SK-MEL-5 (cell line): ENCODE results near the gene BPTF. TPM values are rescaled to one million over a fixed set of nuclear protein-coding genes. Genes with fewer than 3 reads are reported as not detected.
A peak's percentile ranks its signal among the peaks of the same experiment; 100 is the strongest.
"Not testable (repeated sequence)": the region's sequence is repeated elsewhere in the genome, so short reads cannot be mapped to it uniquely, and the experiment has no call there.

ENCODE experiments used
- DNase-seq: peaks from one replicate; pipeline ENCODE4 v3.0.0-alpha.2; 2016; ENCODE audit warnings: low read depth, low spot score
- in situ Hi-C: cut with HindIII; loops from 2 replicates; pipeline ENCODE4 v1.10.0; 2016; ENCODE audit warnings: low sequenced_read_pairs, high pct_unique_total_duplicates, low pct_unique_long_range_greater_than_20kb
- total RNA-seq: library from RNA; depleted of rRNA; stranded (reverse); fragments of >200 nt; shearing (Covaris generic); gene quantifications from 2 replicates; pipeline ENCODE4 v1.2.3, GENCODE V29; 2014

Gene BPTF
- total RNA-seq, 1 experiment from 2014 or later, result 60.4 TPM

DNA sequence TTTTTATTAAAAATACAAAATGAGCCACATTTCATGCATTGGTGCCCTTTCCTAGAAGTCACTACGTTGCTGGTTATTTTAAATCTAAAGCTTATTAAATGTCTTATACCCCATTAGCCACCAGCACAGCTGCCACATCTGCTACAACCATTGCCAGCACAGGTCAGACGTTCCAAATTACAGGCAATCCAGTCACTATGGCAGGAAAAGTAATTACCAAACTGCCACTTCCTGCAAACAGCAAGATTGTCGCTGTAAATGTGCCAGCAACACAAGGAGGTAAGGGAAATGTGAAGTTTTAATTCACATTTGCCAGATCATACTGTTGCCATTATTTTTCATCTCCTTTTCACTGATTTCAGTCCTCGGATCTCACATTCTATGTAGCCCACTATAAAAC is 103.5 kb downstream of the BPTF start:
- DNase-seq, in situ Hi-C loops: not testable (repeated sequence)

- in situ Hi-C loops, result no loop called here
- no peak for DNase-seq
Observed at GRCh38 chr17:67931227-67931626, 105.9 kb downstream of the BPTF start.

GRCh38 chr17:67942810-67943209 is 117.5 kb downstream of the BPTF start:
- peak; percentile 62 for DNase-seq
- in situ Hi-C loops, result no loop called here

GRCh38 chr17:67944035-67944434 is 118.7 kb downstream of the BPTF start:
- in situ Hi-C loops, result no loop called here
- DNase-seq, result no peak

DNA sequence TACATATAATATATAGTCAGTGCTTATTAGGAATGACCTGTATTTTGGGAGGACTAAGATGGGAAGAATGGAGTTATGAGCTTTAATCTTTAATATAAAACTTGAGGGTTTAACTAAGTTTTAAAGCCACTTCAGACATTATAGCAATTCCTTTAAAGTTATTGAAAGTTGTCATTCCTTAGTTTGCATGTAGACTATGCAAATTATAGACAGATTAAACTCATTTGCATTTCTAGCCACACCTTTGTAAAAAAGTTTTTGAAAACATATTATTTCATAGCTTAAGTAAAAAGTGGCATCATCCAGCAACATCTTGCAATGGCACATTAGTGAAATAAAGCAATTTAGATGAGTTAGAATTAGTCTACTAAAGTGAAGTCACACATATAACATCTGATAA is 121.2 kb downstream of the BPTF start:
- no peak for DNase-seq
- in situ Hi-C loops, result no loop called here

DNA sequence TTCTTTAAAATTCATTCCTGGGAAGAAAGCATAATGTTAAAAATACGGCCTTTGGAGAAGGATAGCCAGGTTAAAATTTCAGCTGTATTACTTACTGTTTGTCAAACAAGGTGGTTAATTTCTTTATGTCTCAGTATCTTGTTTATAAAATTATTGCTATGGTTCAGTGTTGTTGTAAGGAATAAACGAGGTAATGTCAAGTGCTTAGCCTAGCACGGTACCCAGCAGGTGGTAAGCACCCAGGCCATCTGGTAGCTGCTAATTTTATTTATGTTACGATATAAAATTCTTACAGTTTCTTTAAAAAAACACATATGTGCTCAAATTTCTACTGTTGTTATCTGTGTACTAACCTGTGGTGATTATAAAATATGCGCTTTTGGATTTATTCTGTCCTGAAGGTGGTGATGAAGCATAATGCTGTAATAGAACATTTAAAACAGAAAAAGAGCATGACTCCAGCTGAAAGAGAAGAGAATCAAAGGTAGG is 122.1 kb downstream of the BPTF start:
- in situ Hi-C loops, result no loop called here
- no peak for DNase-seq

DNA sequence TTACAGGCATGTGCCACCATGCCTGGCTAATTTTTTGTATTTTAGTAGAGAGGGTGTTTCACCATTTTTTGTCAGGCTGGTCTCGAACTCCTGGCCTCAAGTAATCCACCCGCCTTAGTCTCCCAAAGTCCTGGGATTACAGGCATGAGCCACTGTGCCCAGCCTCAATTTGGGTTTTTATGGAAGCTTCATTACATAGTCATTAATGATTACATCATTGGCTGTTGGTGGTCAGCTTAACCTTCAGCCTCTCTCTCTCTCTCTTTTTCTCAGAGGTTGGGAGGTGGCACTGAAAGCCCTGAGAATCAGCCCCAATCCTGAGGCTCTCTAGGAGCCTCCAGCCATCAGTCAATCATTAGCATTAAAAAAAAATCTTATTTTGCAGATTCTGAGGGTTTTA is 125.6 kb downstream of the BPTF start:
- no peak for DNase-seq
- in situ Hi-C loops, result no loop called here

- in situ Hi-C loops, result no loop called here
- DNase-seq, result no peak
Observed at GRCh38 chr17:67959510-67959909, 134.2 kb downstream of the BPTF start.

DNA sequence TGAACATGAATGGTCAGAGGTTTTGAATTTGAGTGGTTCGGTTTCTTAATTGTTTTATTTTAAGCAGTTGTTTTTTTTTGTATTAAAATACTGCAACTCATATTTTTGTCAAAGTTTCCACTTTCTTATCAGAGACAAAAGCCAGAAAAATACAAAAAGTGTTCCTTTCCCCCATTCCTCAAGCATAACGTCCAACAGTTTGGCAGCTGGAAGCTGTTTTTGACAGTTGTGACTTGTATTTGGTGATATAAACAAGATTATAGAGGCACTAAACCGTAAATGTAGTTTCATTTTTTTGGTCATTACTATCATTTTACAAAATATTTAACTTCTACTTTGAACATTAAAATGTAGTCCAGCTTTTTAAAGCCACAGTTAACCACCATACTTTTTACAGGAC is 135.0 kb downstream of the BPTF start:
- in situ Hi-C loops, DNase-seq: not testable (repeated sequence)

DNA sequence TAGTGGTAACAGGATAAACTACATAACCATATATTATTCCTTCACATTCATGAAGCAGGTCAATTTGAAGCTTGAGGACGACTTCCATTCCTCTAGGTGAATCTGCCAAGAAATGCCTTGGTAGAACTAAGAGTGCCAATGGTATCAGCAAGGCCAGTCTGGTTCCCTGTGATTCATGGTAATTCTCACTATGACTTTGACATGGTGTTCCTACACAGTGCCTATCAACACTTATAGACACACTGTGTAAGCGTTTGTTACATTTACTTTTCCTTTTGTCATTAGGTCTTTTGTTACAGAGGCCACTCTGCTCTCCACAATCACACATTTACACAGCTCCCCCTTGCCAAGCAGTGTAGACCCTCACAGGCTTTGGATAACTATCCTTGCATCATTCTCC is 136.9 kb downstream of the BPTF start:
- DNase-seq, in situ Hi-C loops: not testable (repeated sequence)

DNA sequence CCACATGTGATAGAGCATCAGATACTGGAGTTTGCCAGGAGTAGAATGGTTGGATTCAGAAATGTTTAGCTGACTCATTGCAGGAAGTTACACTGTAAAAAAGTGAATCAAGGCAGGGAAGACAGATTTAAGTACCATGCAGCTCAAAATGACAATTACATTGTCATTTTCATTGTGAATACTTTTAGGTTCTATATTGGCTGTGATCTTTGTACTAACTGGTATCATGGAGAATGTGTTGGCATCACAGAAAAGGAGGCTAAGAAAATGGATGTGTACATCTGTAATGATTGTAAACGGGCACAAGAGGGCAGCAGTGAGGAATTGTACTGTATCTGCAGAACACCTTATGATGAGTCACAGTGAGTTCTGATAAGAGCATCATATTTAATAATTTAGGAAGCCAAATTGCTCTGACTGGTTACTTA is 137.9 kb downstream of the BPTF start:
- peak; percentile 90 for DNase-seq
- in situ Hi-C loops, result not testable (repeated sequence)

GRCh38 chr17:67970783-67971182 is 145.5 kb downstream of the BPTF start:
- in situ Hi-C loops, result no loop called here
- DNase-seq, result no peak

GRCh38 chr17:67974185-67974584 is 148.9 kb downstream of the BPTF start:
- in situ Hi-C loops, result no loop called here
- no peak for DNase-seq

GRCh38 chr17:67974598-67975066 is 149.3 kb downstream of the BPTF start:
- in situ Hi-C loops, result no loop called here
- no peak for DNase-seq

GRCh38 chr17:67976306-67976705 is 151.0 kb downstream of the BPTF start:
- in situ Hi-C loops, DNase-seq: not testable (repeated sequence)

DNA sequence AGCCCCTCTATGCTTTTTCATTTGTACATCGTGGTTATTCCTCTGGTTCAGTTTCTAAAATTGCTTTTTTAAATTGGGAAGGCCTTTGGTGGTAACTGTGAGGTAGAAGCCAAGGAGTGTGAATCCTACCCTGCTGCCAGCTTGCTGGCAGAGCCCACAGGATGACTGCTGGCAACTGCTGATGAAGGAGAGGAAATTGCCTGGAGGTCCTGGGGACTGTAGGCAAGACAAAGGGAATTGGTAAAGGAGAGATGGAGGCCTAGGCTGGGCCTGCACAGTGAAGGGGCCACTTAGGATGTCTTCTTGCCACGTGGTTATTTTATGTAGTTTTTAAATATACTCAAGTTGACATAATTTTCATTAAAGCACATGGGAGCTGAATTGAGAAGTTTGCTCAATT is 155.2 kb downstream of the BPTF start:
- no peak for DNase-seq
- in situ Hi-C loops, result no loop called here

DNA sequence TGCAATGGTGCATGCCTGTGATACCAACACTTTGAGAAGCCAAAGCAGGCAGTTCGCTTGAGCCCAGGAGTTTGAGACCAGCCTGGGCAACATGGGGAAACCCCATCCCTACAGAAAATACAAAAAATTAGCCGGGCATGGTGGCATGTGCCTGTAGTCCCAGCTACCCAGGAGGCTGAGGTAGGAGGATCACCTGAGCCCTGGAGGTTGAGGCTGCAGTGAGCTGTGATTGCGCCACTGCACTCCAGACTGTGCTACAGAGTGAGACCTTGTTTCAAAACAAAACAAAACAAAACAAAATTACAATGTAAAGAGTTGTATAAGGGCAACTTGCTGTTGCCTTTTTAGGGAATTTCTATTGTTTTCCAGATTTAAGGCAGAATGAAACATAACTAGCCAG is 155.6 kb downstream of the BPTF start:
- DNase-seq, in situ Hi-C loops: not testable (repeated sequence)

GRCh38 chr17:67982034-67982640 is 156.8 kb downstream of the BPTF start:
- in situ Hi-C loops, result no loop called here
- no peak for DNase-seq

GRCh38 chr17:67982686-67983382 is 157.5 kb downstream of the BPTF start:
- in situ Hi-C loops, result no loop called here

More at GRCh38 chr17:67982686-67983382, 157.5 kb downstream of the BPTF start:
- DNase-seq, result peak; percentile 79
